ENCODE data around the gene ATOX1. TPM values are rescaled to one million over a fixed set of nuclear protein-coding genes. Genes with fewer than 3 reads are reported as not detected.

Gene ATOX1
- total and polyA plus RNA-seq, 2 donors (not counting 1 experiment from before 2014, with no cell fraction given), result 37.3 to 43.6 TPM

DNA sequence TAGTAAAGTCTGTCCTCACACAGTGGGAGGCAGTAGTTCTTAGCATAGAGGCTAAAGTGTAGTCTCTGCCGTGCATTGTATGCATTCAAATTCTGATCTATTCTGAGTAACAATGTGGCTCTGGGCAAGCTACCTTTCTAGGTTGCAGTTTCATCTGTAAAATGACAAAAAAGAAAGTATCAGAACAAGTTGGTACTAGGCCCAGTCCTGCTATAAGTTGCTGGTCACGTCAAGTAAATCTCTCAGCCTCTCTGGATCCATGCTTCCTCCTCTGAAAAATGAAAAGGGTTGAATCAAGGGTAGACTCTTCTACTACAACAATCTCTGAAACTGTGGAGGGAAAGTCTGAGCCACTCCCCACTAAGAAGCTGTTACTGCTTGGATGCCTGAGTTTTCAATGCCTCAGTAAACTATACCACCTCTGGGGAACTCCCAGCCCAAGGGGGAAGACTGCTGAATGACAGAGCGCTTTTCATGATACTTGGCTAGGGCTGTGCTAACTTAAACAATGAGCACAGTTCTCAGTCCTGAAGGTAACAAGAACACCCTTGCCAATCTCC is 37.3 kb downstream of the ATOX1 start:
- WGBS (ENCODE audit: insufficient coverage), result 67% methylated on average over 1 of the region's 3 CpGs
- no peaks in the 10 kb centered on the region for H3K9me3 ChIP-seq (ENCODE audit: control extremely low read depth in 1 of 3, control insufficient read depth in 2 of 3, insufficient read depth in 1 of 3, low read length in 2 of 3)
- H3K4me2 ChIP-seq (replicated peaks; ENCODE audit: low read depth, low read length, poor library complexity, severe bottlenecking), result peak overlapping the region; percentile 30
- peak overlapping the region in 1 of 2 donors; percentile 51 for H3K27ac ChIP-seq (ENCODE audit: low read length in 2 of 2)
- ATAC-seq (ENCODE audit: low read depth) (peak; percentile 80), DNase-seq (peak; percentile 54)
- no peaks in the 10 kb centered on the region for H3K79me2 ChIP-seq (ENCODE audit: control insufficient read depth, insufficient read depth, low read length)
- Mint-ChIP-seq H3K4me1 (peaks cover 34% of the 10 kb centered on the region), H3K9me3 (ENCODE audit: insufficient read depth) (no peaks in the 10 kb centered on the region), H3K4me3 (peak overlapping the region; percentile 48), H3K27me3 (no peaks in the 10 kb centered on the region), H3K27ac (peak overlapping the region; percentile 66)
- H2AFZ ChIP-seq (ENCODE audit: insufficient read depth, low read depth, low read length, poor library complexity, severe bottlenecking), result no peak overlapping the region
- ChIA-PET POLR2A (interaction anchor here (1.7 kb wide), 1 partner anchor 49 kb away, joined by 4 read pairs; no protein-coding TSS in a partner anchor), CTCF (interaction anchor here (0.8 to 4.4 kb wide), 5 partner anchors 19 to 62 kb away, joined by 3 to 29 read pairs (median 4); partner anchors contain the start of gene G3BP1)
- no peak overlapping the region for H3K9ac ChIP-seq (ENCODE audit: low read length)
- intact Hi-C loops (cut with micrococcal nuclease), result no loop called here
- H3K4me1 ChIP-seq (ENCODE audit: control insufficient read depth in 2 of 2, insufficient read depth in 2 of 2, low read length in 2 of 2), result peaks cover 27% of the 10 kb centered on the region in 2 donors
- TF ChIP-seq EZH2 (IDR thresholded peaks at IDR 0.05; ENCODE audit: borderline replicate concordance, insufficient read depth, low read depth, low read length, poor library complexity, severe bottlenecking) (no peak), CTCF (IDR thresholded peaks at IDR 0.05) (no peak)
- no peak overlapping the region for H3K4me3 ChIP-seq (ENCODE audit: control extremely low read depth in 1 of 5, extremely low read depth in 1 of 5, insufficient read depth in 1 of 5, low read depth in 2 of 5, low read length in 4 of 5)
- H3K36me3 ChIP-seq (replicated peaks in 1 of 2; ENCODE audit: control extremely low read depth in 1 of 2, control insufficient read depth in 1 of 2, extremely low read depth in 1 of 2, insufficient read depth in 2 of 2, low read length in 1 of 2), result no peaks in the 10 kb centered on the region
- H4K20me1 ChIP-seq (ENCODE audit: control insufficient read depth, insufficient read depth, low read length, poor library complexity, severe bottlenecking), result no peaks in the 10 kb centered on the region
- no peaks in the 10 kb centered on the region for H3K27me3 ChIP-seq (replicated peaks in 1 of 4; ENCODE audit: control extremely low read depth in 1 of 4, control insufficient read depth in 3 of 4, insufficient read depth in 4 of 4, low read length in 3 of 4)

DNA sequence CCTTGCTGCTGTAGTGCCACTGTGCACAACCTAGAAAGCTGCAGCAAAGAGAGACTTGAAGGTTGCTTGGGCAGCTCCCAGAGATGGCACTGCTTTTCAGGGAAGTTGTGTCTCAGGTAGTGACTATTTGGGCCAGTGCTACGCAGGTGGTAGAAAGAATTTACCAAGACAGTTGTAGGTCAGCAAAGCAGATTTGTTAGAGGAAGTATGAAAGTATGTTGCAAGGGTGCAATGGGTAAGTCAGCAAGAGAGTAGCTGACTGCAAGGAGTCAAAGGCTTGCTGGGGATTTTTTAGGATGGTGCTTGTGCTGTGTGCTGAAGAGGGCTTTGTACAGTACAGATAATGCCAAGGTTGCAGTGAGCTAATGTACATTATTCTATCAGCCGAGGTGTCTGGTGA is 38.2 kb downstream of the ATOX1 start:
- no peak overlapping the region for H3K27ac Mint-ChIP-seq
- no peaks in the 10 kb centered on the region for H3K9me3 ChIP-seq (ENCODE audit: control extremely low read depth in 1 of 3, control insufficient read depth in 2 of 3, insufficient read depth in 1 of 3, low read length in 2 of 3)
- H4K20me1 ChIP-seq (ENCODE audit: control insufficient read depth, insufficient read depth, low read length, poor library complexity, severe bottlenecking), result no peaks in the 10 kb centered on the region
- TF ChIP-seq EZH2 (IDR thresholded peaks at IDR 0.05; ENCODE audit: borderline replicate concordance, insufficient read depth, low read depth, low read length, poor library complexity, severe bottlenecking), result no peak
- no peak for TF ChIP-seq CTCF (IDR thresholded peaks at IDR 0.05)
- peaks cover 3% of the 10 kb centered on the region for H3K27me3 Mint-ChIP-seq
- no peaks in the 10 kb centered on the region for H3K36me3 ChIP-seq (replicated peaks in 1 of 2; ENCODE audit: control extremely low read depth in 1 of 2, control insufficient read depth in 1 of 2, extremely low read depth in 1 of 2, insufficient read depth in 2 of 2, low read length in 1 of 2)
- no peak for DNase-seq
- no peaks in the 10 kb centered on the region for H3K27me3 ChIP-seq (replicated peaks in 1 of 4; ENCODE audit: control extremely low read depth in 1 of 4, control insufficient read depth in 3 of 4, insufficient read depth in 4 of 4, low read length in 3 of 4)
- POLR2A ChIA-PET, result no interaction called here
- no peak overlapping the region for H3K4me2 ChIP-seq (replicated peaks; ENCODE audit: low read depth, low read length, poor library complexity, severe bottlenecking)
- H3K27ac ChIP-seq (ENCODE audit: low read length in 2 of 2), result no peak overlapping the region
- no peaks in the 10 kb centered on the region for H3K9me3 Mint-ChIP-seq (ENCODE audit: insufficient read depth)
- H3K79me2 ChIP-seq (ENCODE audit: control insufficient read depth, insufficient read depth, low read length), result no peaks in the 10 kb centered on the region
- intact Hi-C loops (cut with micrococcal nuclease), result no loop called here
- H3K4me1 ChIP-seq (ENCODE audit: control insufficient read depth in 2 of 2, insufficient read depth in 2 of 2, low read length in 2 of 2), result peaks cover 27% of the 10 kb centered on the region in 2 donors
- H3K4me3 Mint-ChIP-seq, result peak overlapping the region; percentile 6
- peaks cover 34% of the 10 kb centered on the region for H3K4me1 Mint-ChIP-seq
- no peak overlapping the region for H2AFZ ChIP-seq (ENCODE audit: insufficient read depth, low read depth, low read length, poor library complexity, severe bottlenecking)
- no peak overlapping the region for H3K4me3 ChIP-seq (ENCODE audit: control extremely low read depth in 1 of 5, extremely low read depth in 1 of 5, insufficient read depth in 1 of 5, low read depth in 2 of 5, low read length in 4 of 5)
- 96% methylated on average over 2 of the region's 2 CpGs for WGBS (ENCODE audit: insufficient coverage)
- no peak overlapping the region for H3K9ac ChIP-seq (ENCODE audit: low read length)
- no peak for ATAC-seq (ENCODE audit: low read depth)
- CTCF ChIA-PET, result interaction anchor here (0.8 to 4.4 kb wide), 3 partner anchors 20 to 61 kb away, joined by 3 to 29 read pairs (median 4); no protein-coding TSS in a partner anchor

All from B cell (primary cell).